H9 (cell line): ENCODE measurements around the gene TPCN2. TPM values are rescaled to one million over a fixed set of nuclear protein-coding genes. Genes with fewer than 3 reads are reported as not detected.

Experiments used
- DNase-seq: peaks from one replicate; pipeline ENCODE4 v3.0.0-alpha.2; 2017
- H2AFZ ChIP-seq: one replicate; pipeline ENCODE4 v1.6.1; 2013; ENCODE audit warnings: mild to moderate bottlenecking, low read length, control low read depth, moderate library complexity
- H2AK5ac ChIP-seq: 2 replicates; pipeline ENCODE4 v1.6.1; 2013; ENCODE audit warnings: low read length, control low read depth, mixed read lengths; ENCODE audit not compliant: insufficient read length
- H2BK120ac ChIP-seq: one replicate; pipeline ENCODE4 v1.6.1; 2013; ENCODE audit warnings: low read depth, mild to moderate bottlenecking, low read length, control low read depth, inconsistent platforms; ENCODE audit not compliant: poor library complexity, severe bottlenecking
- H2BK12ac ChIP-seq: 2 replicates; pipeline ENCODE4 v1.6.1; 2013; ENCODE audit warnings: low read length, control low read depth, mixed read lengths, low read depth; ENCODE audit not compliant: insufficient read length
- H2BK15ac ChIP-seq: 2 replicates; pipeline ENCODE4 v1.6.1; 2013; ENCODE audit warnings: low read depth, low read length, control low read depth
- H2BK20ac ChIP-seq: one replicate; pipeline ENCODE4 v1.6.1; 2013; ENCODE audit warnings: low read depth, mild to moderate bottlenecking, low read length, control low read depth, inconsistent platforms; ENCODE audit not compliant: poor library complexity, severe bottlenecking
- H2BK5ac ChIP-seq: 2 replicates; pipeline ENCODE4 v1.6.1; 2013; ENCODE audit warnings: low read length, control low read depth, mixed read lengths; ENCODE audit not compliant: insufficient read length
- H3K14ac ChIP-seq: 2 replicates; pipeline ENCODE4 v1.6.1; 2013; ENCODE audit warnings: low read length, control low read depth; ENCODE audit not compliant: insufficient read depth
- H3K18ac ChIP-seq: 2 replicates; pipeline ENCODE4 v1.6.1; 2013; ENCODE audit warnings: low read depth, mild to moderate bottlenecking, mixed read lengths, low read length, control low read depth; ENCODE audit not compliant: insufficient read length
- H3K23ac ChIP-seq: 2 replicates; pipeline ENCODE4 v1.6.1; 2013; ENCODE audit warnings: low read length, control low read depth, mixed read lengths, low read depth; ENCODE audit not compliant: insufficient read length
- H3K23me2 ChIP-seq: 2 replicates; pipeline ENCODE4 v1.6.1; 2013; ENCODE audit warnings: low read depth, mild to moderate bottlenecking, mixed read lengths, low read length, control low read depth; ENCODE audit not compliant: insufficient read length, poor library complexity, severe bottlenecking
- H3K27ac ChIP-seq: 2 replicates; pipeline ENCODE4 v1.5.1; 2013; ENCODE audit warnings: low read length, control low read depth, mixed read lengths, low read depth; ENCODE audit not compliant: insufficient read length
- H3K27me3 ChIP-seq: 2 replicates; pipeline ENCODE4 v1.6.1; 2013; ENCODE audit warnings: low read length, control low read depth, inconsistent platforms; ENCODE audit not compliant: insufficient read depth
- H3K4ac ChIP-seq: 2 replicates; pipeline ENCODE4 v1.6.1; 2013; ENCODE audit warnings: low read depth, mild to moderate bottlenecking, control low read depth, inconsistent platforms, low read length, moderate library complexity
- H3K4me1 ChIP-seq: 2 replicates; pipeline ENCODE4 v1.6.1; 2013; ENCODE audit warnings: low read length, control low read depth, inconsistent platforms; ENCODE audit not compliant: insufficient read depth
- H3K4me2 ChIP-seq: 2 replicates; pipeline ENCODE4 v1.6.1; 2013; ENCODE audit warnings: low read length, control low read depth, mixed read lengths; ENCODE audit not compliant: insufficient read length, insufficient read depth
- H3K56ac ChIP-seq: 2 replicates; pipeline ENCODE4 v1.6.1; 2013; ENCODE audit warnings: low read depth, mild to moderate bottlenecking, mixed read lengths, low read length, control low read depth; ENCODE audit not compliant: insufficient read length
- H3K79me1 ChIP-seq: 2 replicates; pipeline ENCODE4 v1.6.1; 2013; ENCODE audit warnings: low read depth, mild to moderate bottlenecking, moderate library complexity, low read length, control low read depth, inconsistent platforms; ENCODE audit not compliant: insufficient read depth, poor library complexity, severe bottlenecking
- H3K79me2 ChIP-seq: 2 replicates; pipeline ENCODE4 v1.6.1; 2013; ENCODE audit warnings: low read length, control low read depth, inconsistent platforms; ENCODE audit not compliant: insufficient read depth
- H3K9ac ChIP-seq: 2 replicates; pipeline ENCODE4 v1.6.1; 2013; ENCODE audit warnings: low read length, control low read depth, mixed read lengths; ENCODE audit not compliant: insufficient read length; ENCODE audit errors: extremely low read depth
- H3K9me3 ChIP-seq: one replicate; pipeline ENCODE4 v1.6.1; 2013; ENCODE audit warnings: low read depth, low read length, inconsistent platforms; ENCODE audit not compliant: control insufficient read depth
- H3T11ph ChIP-seq: one replicate; pipeline ENCODE4 v1.6.1; 2013; ENCODE audit warnings: mild to moderate bottlenecking, low read length, control low read depth, inconsistent platforms
- H4K20me1 ChIP-seq: one replicate; pipeline ENCODE4 v1.6.1; 2013; ENCODE audit not compliant: control insufficient read depth, insufficient read length, insufficient read depth
- H4K5ac ChIP-seq: 2 replicates; pipeline ENCODE4 v1.6.1; 2013; ENCODE audit warnings: low read depth, mild to moderate bottlenecking, mixed read lengths, low read length, control low read depth; ENCODE audit not compliant: insufficient read length
- H4K8ac ChIP-seq: replicated peaks from 2 replicates; pipeline ENCODE4 v1.6.1; 2013; ENCODE audit warnings: low read length, control low read depth, mixed read lengths, low read depth; ENCODE audit not compliant: insufficient read length
- H4K91ac ChIP-seq: 2 replicates; pipeline ENCODE4 v1.6.1; 2013; ENCODE audit warnings: low read depth, mild to moderate bottlenecking, moderate library complexity, mixed read lengths, low read length, control low read depth; ENCODE audit not compliant: insufficient read length
- H3K27ac Mint-ChIP-seq, 3 experiments: 2 replicates in 2 of 3; 3 replicates in 1 of 3; pipeline ENCODE4 v1.8.0; 2020 to 2021; ENCODE audit warnings: mixed read lengths in 3 of 3, mild to moderate bottlenecking in 1 of 3, moderate library complexity in 1 of 3
- H3K27me3 Mint-ChIP-seq: 2 replicates; pipeline ENCODE4 v1.8.0; 2021; ENCODE audit warnings: low read depth, mild to moderate bottlenecking, moderate library complexity, mixed read lengths
- H3K36me3 Mint-ChIP-seq, 3 experiments: 2 replicates in 2 of 3; 3 replicates in 1 of 3; pipeline ENCODE4 v1.8.0; 2020 to 2021; ENCODE audit warnings: low read depth in 3 of 3, mixed read lengths in 3 of 3; ENCODE audit not compliant: insufficient read depth in 1 of 3
- H3K4me1 Mint-ChIP-seq, 2 experiments: 2 replicates each; pipeline ENCODE4 v1.8.0; 2020; ENCODE audit warnings: mixed read lengths in 2 of 2
- H3K4me3 Mint-ChIP-seq, 2 experiments: 2 replicates in 1 of 2; 3 replicates in 1 of 2; pipeline ENCODE4 v1.8.0; 2020 to 2021; ENCODE audit warnings: mild to moderate bottlenecking in 2 of 2, mixed read lengths in 2 of 2, moderate library complexity in 1 of 2
- H3K9me3 Mint-ChIP-seq, 2 experiments: 2 replicates in 1 of 2; 3 replicates in 1 of 2; pipeline ENCODE4 v1.8.0; 2020; ENCODE audit warnings: mild to moderate bottlenecking in 2 of 2, mixed read lengths in 2 of 2, moderate library complexity in 1 of 2
- CTCF ChIP-seq: fragments of 200-600 bp; sonication (generic); conservative IDR thresholded peaks from 3 replicates; pipeline ENCODE4 v1.8.0; 2021; ENCODE audit warnings: antibody characterized with exemption, mild to moderate bottlenecking
- WGBS: extraction: QIAGEN DNeasy Blood & Tissue Kit; methylation state at CpG from one replicate; pipeline ENCODE4 v1.1.7; 2013; ENCODE audit warnings: missing lambda C conversion rate, low lambda C conversion rate, mixed read lengths; ENCODE audit not compliant: insufficient read length; ENCODE audit errors: extremely low coverage; 5-methylcytosine and 5-hydroxymethylcytosine counted together
- total RNA-seq: library from RNA; stranded (reverse); gene quantifications from 2 replicates; pipeline ENCODE4 v1.2.1, GENCODE V29; 2021

TPCN2 gene
- total RNA-seq, 1 experiment from 2014 or later, result 16.8 TPM

- peaks cover 6 to 33% (median 27%) of the 10 kb centered on the region in 3 experiments for H3K36me3 Mint-ChIP-seq
- H3K9ac ChIP-seq, result no peak overlapping the region
- H3K27ac Mint-ChIP-seq, result no peak overlapping the region
- no peak overlapping the region for H3K14ac ChIP-seq
- no peaks in the 10 kb centered on the region for H3K4me1 ChIP-seq
- peaks cover 0 to 6% of the 10 kb centered on the region in 2 experiments; a peak in 1 of 4 replicates for H3K4me1 Mint-ChIP-seq
- no peak overlapping the region for H3T11ph ChIP-seq
- no peak overlapping the region for H3K4me3 Mint-ChIP-seq
- H3K27me3 Mint-ChIP-seq, result no peaks in the 10 kb centered on the region
- no peak overlapping the region for H2BK20ac ChIP-seq
- no peak overlapping the region for H3K18ac ChIP-seq
- H2AK5ac ChIP-seq, result no peak overlapping the region
- H3K4me2 ChIP-seq, result no peak overlapping the region
- no peak for DNase-seq
- H4K5ac ChIP-seq, result no peak overlapping the region
- H3K27ac ChIP-seq, result no peak overlapping the region
- no peak overlapping the region for H2BK15ac ChIP-seq
- TF ChIP-seq CTCF, result no peak
- H3K56ac ChIP-seq, result no peak overlapping the region
- no peaks in the 10 kb centered on the region for H3K27me3 ChIP-seq
- H4K91ac ChIP-seq, result no peak overlapping the region
- H3K9me3 Mint-ChIP-seq, result no peaks in the 10 kb centered on the region
- H4K8ac ChIP-seq, result no peak overlapping the region
- H3K79me1 ChIP-seq, result no peaks in the 10 kb centered on the region
- H3K9me3 ChIP-seq, result no peaks in the 10 kb centered on the region
- no peak overlapping the region for H2AFZ ChIP-seq
- no CpG with 5 or more reads among the region's 23 CpGs for WGBS
- H2BK12ac ChIP-seq, result no peak overlapping the region
- H4K20me1 ChIP-seq, result no peaks in the 10 kb centered on the region
- no peak overlapping the region for H2BK120ac ChIP-seq
- no peak overlapping the region for H3K4ac ChIP-seq
- 0 out of 2 replicates have a peak, but pooled peaks cover 2% of the 10 kb centered on the region for H3K79me2 ChIP-seq
- H2BK5ac ChIP-seq, result no peak overlapping the region
- no peaks in the 10 kb centered on the region for H3K23me2 ChIP-seq
- no peak overlapping the region for H3K23ac ChIP-seq
Observed at GRCh38 chr11:69081180-69081579, 32.4 kb downstream of the TPCN2 start.
